ENCODE measurements around the gene MYL6.

GRCh38 chr12:56120158-56120846 lies 37.9 kb upstream of the MYL6 start:
- no peak for TF ChIP-seq GATA2 (IDR thresholded peaks at IDR 0.05; ENCODE audit: low read depth, low read length)
- TF ChIP-seq GATA3 (IDR thresholded peaks at IDR 0.05; ENCODE audit: low read depth, low read length): no peak
